Upper lobe of left lung (tissue), 4 donors: ENCODE measurements around the gene OTULINL.

Experiments
- CTCF ChIP-seq, 6 experiments: fragments of 450-650 bp in 4 of 6; fragments of 200-600 bp in 2 of 6; sonication (generic) in 2 of 6; IDR thresholded peaks; one replicate each; pipeline ENCODE4 v1.5.1; 2016 to 2019; ENCODE audit warnings: antibody characterized with exemption in 6 of 6
- EP300 ChIP-seq, 4 donors: sonication (generic); formaldehyde crosslinking; IDR thresholded peaks; one replicate each; pipeline ENCODE4 v1.5.1; 2017; ENCODE audit warnings: antibody characterized with exemption in 4 of 4, control low read depth in 2 of 4
- POLR2A ChIP-seq, 4 donors: fragments of 450-650 bp; IDR thresholded peaks; one replicate each; pipeline ENCODE4 v1.5.1; 2016 to 2017; ENCODE audit warnings: antibody characterized with exemption in 4 of 4, mild to moderate bottlenecking in 2 of 4
- POLR2AphosphoS5 ChIP-seq, 2 donors: sonication (generic); formaldehyde crosslinking; IDR thresholded peaks; one replicate each; pipeline ENCODE4 v1.5.1; 2017; ENCODE audit warnings: antibody characterized with exemption in 2 of 2

- no peak for TF ChIP-seq CTCF (IDR thresholded peaks at IDR 0.05)
- no peak for TF ChIP-seq POLR2A (IDR thresholded peaks at IDR 0.05)
- no peak for TF ChIP-seq EP300 (IDR thresholded peaks at IDR 0.05)
- TF ChIP-seq POLR2AphosphoS5 (IDR thresholded peaks at IDR 0.05): no peak
Measured at GRCh38 chr5:14659821-14660607, 78.4 kb downstream of the OTULINL start.
